Medulla oblongata (tissue), 1 donor: ENCODE results near the gene CTDSP2.
A peak's percentile ranks its signal among the peaks of the same experiment; 100 is the strongest.
"Not testable (repeated sequence)": the region's sequence is repeated elsewhere in the genome, so short reads cannot be mapped to it uniquely, and the experiment has no call there.

ENCODE experiments used
- DNase-seq: peaks from one replicate; pipeline ENCODE4 v3.0.0-alpha.2; 2015; ENCODE audit errors: extremely low spot score

CTDSP2 gene

GRCh38 chr12:57835366-57836288 lies 10.9 kb downstream of the CTDSP2 start:
- DNase-seq = peak; percentile 54

GRCh38 chr12:57834086-57834876 lies 12.2 kb downstream of the CTDSP2 start:
- no peak for DNase-seq

DNA sequence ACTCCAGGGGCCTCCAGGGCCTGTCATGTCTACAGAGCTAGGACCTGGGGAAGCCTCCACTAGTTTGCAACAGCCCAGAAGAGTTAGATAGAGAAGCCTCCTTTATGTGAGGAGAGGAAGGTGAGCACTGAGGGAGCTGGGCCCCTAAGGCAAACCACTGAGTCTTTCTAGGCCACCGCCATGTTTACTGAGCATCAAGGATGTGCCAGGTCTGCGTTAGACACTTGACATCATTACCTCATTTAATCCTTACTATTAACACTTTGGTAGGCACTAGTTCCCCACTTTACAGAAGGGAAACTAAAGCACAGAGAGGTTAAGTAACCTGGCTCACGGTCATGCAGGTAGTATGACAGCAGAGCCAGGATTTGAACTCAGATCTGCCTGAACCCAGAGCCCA lies 12.9 kb downstream of the CTDSP2 start:
- no peak for DNase-seq

DNA sequence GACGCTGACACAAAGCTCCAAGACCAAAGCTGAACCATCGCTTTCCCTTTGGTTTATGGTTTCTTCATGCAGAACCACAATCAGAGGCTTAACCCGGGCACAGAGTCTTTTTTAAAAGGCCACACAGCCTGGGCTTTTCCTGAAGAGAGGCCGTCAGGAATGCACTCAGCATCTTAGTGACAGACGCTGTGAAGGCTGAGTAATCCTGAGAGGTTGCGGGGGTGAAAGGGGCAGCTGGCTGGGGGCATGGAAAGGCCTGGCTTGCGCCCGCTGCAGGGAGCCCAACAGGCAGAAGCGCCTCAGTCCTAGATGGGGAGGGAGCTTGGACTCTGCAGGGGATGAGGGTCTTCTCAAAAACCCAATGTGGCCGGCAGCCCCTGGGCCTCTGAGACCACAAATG lies 13.6 kb downstream of the CTDSP2 start:
- DNase-seq = no peak

DNA sequence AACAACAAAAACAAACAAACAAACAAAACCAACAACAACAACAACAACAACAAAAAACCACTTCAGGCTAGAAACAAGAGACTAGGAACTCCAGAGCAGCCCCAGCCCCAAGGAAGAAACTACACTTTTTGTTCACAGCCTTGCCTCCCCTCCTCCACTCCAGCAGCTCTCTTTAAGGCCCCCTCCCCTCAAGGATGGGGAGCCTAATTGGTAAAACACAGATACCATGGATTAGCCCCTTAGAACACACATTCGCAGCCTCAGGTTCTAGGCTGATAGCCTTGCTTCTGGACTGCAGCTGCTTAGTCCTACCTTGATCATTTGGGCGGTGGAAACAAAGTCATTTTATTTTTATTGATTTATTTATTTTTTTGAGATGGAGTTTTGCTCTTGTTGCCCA lies 16.1 kb downstream of the CTDSP2 start:
- no peak for DNase-seq

GRCh38 chr12:57829025-57829777 lies 17.3 kb downstream of the CTDSP2 start:
- DNase-seq = no peak

DNA sequence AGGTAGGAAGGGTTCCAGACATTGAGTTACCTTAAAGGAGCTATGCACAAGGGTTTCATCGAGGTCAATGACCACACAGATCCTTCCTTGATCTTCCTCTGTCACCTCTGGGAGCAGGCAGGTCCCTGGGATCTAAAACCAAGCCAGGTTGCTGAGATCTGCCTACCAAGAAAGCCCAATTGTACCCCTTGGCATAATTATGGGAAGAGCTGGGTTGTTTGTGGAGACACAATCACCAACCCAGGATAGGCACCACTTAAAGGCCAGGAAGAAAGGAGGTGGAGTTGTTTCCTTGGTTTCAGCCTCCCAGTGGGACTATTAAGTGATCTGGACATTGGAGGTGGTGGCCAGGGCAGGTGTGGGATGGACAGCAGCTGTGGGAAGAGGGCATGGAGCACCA lies 19.6 kb downstream of the CTDSP2 start:
- DNase-seq = no peak

DNA sequence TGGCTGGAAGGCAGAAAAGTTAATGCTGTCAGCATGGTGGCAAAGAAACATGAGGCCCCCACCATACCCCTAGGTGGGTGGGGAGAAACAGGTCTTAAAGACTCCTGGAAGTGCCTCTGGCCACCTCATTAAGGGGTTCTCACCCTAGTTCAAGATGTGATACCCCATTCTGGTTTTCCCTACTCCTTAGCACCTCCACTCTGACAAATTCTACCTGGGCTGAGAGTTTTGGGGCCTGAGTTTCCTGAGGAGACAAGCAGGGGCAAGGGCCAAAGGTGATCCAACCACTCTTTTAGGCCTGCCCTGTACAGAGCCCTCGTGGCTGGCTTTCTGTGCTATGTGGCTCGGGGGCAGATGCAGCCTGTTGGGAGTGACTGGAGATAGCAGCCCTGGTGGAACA lies 20.1 kb downstream of the CTDSP2 start:
- no peak for DNase-seq

GRCh38 chr12:57825451-57825850 lies 21.1 kb downstream of the CTDSP2 start:
- no peak for DNase-seq

DNA sequence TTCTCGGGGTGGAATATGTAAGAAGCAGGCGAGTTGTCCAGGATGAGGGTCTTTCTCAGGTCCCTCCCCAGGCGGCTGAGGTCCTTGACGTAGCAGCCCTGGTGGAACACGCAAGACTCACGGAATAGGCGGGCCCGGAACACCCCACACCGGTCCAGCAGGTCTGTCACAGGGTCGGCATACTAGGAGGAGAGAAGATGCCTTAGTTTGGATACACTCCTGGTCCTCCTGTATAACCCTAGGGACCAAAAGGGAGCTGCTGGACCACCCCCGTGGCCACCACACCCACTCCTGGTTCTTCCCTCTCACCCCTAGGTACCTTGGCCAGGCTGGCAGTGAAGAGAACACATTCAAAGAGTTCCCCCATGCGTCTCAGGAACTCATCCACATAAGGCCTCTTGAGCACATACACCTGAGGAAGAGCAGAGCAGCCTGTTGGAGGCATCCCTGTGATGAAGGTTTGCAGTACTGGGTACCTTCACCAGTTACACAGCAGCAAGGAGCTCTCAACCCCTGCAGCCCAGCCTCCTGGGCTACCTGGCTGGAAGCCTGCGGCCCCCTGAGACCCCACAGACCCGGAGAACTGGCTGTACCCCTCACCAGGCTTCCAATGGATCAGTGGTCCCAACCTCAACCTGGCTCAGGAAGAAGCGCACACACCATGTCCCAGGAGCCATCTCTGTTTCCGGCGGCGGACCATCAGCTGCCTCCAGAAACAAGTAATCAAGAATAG lies 22.5 kb downstream of the CTDSP2 start:
- no peak for DNase-seq

GRCh38 chr12:57823131-57823907 lies 23.2 kb downstream of the CTDSP2 start:
- DNase-seq = no peak

GRCh38 chr12:57822392-57823130 lies 24.0 kb downstream of the CTDSP2 start:
- no peak for DNase-seq

GRCh38 chr12:57821474-57822214 lies 24.9 kb downstream of the CTDSP2 start:
- no peak for DNase-seq

- not testable (repeated sequence) for DNase-seq
Measured at GRCh38 chr12:57821015-57821414, 25.5 kb downstream of the CTDSP2 start.

GRCh38 chr12:57820119-57820518 lies 26.4 kb downstream of the CTDSP2 start:
- DNase-seq = not testable (repeated sequence)

DNA sequence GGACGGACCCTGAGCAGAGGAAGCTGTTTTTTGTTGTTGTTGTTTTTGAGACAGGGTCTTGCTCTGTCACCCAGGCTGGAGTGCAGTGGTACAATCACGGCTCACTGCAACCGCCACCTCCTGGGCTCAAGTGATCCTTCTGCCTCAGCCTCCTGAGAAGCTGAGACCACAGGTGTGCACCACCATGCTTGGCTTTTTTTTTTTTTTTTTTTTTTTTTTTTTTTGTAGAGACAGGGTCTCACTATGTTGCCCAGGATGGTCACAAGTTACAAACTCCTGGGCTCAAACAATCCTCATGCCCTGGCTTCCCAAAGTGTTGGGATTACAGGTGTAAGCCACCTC lies 28.6 kb downstream of the CTDSP2 start:
- DNase-seq = not testable (repeated sequence)

DNA sequence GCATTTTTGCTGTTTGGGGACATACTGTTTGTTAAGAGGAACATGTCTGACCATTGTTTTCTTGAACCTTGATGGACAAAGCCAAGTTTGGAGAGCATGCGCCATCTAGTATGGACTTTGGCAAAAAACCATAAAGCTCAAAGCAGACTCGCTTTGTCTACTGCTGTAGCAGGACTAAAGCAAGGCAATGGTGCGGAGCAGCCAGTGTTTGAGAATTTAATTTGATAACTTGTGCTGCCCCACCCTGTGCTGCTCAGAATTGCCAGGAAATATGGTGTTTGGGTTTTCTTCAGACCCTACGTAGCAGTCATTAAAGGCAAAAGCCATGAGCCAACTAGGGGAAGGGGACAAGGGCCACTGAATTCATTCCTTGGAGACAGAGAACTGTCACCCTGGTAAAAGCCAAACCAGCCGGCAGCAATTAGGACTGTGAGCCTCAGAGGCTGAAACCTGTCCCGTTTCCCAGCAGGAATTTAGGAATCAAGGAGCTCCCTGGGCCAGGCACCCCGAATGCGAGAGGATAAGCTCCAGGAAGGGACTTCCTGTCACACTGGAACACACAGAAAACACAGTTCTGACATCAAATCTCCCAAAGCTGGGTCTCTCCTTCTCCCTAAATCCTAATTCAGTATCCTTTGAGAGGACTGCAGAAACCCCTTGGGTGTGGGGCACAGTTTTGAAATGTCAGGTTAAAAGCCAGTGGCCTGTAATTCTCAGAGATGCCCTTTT lies 29.1 kb downstream of the CTDSP2 start:
- DNase-seq = no peak

DNA sequence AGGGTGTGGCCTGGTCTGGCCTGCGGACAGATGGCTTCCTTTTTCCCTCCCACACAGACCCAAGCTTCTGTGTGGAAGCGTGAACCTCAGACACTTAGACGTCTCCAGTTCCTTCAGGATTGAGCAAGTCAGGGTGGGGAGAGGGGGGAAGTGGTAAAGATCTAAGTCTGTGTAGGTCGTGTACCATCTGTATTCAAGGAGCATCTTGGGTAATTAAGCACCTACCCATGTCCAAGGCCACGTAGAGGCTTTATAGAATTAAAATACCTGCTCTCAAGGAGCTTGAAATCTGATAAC lies 29.7 kb downstream of the CTDSP2 start:
- no peak for DNase-seq
